Measurements from ENCODE around the gene KIAA1328. TPM values are rescaled to one million over a fixed set of nuclear protein-coding genes. Genes with fewer than 3 reads are reported as not detected.
A peak's percentile ranks its signal among the peaks of the same experiment; 100 is the strongest.
"Not testable (repeated sequence)": the region's sequence is repeated elsewhere in the genome, so short reads cannot be mapped to it uniquely, and the experiment has no call there.

Gene KIAA1328
- total and polyA plus RNA-seq, 4 experiments from 2014 or later: 6.9 to 15.7 (median 12.8) TPM

- H3K4me3 Mint-ChIP-seq: no peak overlapping the region
- H3K27ac ChIP-seq (ENCODE audit: low read depth, low read length): no peak overlapping the region
- H3K36me3 Mint-ChIP-seq: peaks cover 43 to 56% of the 10 kb centered on the region in 2 donors
- no peak overlapping the region for H3K4me3 ChIP-seq (ENCODE audit: low read length in 2 of 2)
- H3K27me3 ChIP-seq (ENCODE audit: insufficient read depth, low read length): no peaks in the 10 kb centered on the region
- intact Hi-C loops (cut with micrococcal nuclease): no loop called here
- DNase-seq: no peak
- peaks cover 0 to 3% (median 0%) of the 10 kb centered on the region in 4 donors for H3K4me1 Mint-ChIP-seq
- H3K9me3 Mint-ChIP-seq: peaks cover 0 to 18% (median 8%) of the 10 kb centered on the region in 8 donors
- no peaks in the 10 kb centered on the region for H3K27me3 Mint-ChIP-seq
- no peaks in the 10 kb centered on the region for H3K4me1 ChIP-seq (ENCODE audit: insufficient read depth, low read length)
- POLR2A ChIA-PET (ENCODE audit: partially characterized antibody): no interaction called here
- CTCF ChIA-PET (ENCODE audit: partially characterized antibody): no interaction called here
- H3K27ac Mint-ChIP-seq: no peak overlapping the region
- no peaks in the 10 kb centered on the region for H3K36me3 ChIP-seq (ENCODE audit: insufficient read depth, low read length)
- H3K9me3 ChIP-seq (ENCODE audit: control insufficient read depth in 1 of 2, low read length in 2 of 2): no peaks in the 10 kb centered on the region
These were observed 42.9 kb downstream of the KIAA1328 start for GRCh38 chr18:36871801-36872200.

GRCh38 chr18:36872329-36872728, 43.4 kb downstream of the KIAA1328 start:
- no peaks in the 10 kb centered on the region for H3K36me3 ChIP-seq (ENCODE audit: insufficient read depth, low read length)
- Mint-ChIP-seq H3K36me3 (peaks cover 46 to 58% of the 10 kb centered on the region in 2 donors), H3K27ac (no peak overlapping the region), H3K9me3 (peaks cover 0 to 18% (median 8%) of the 10 kb centered on the region in 8 donors), H3K4me3 (no peak overlapping the region), H3K4me1 (peaks cover 0 to 3% (median 0%) of the 10 kb centered on the region in 4 donors), H3K27me3 (no peaks in the 10 kb centered on the region)
- H3K27me3 ChIP-seq (ENCODE audit: insufficient read depth, low read length): no peaks in the 10 kb centered on the region
- CTCF ChIA-PET (ENCODE audit: partially characterized antibody): no interaction called here
- H3K9me3 ChIP-seq (ENCODE audit: control insufficient read depth in 1 of 2, low read length in 2 of 2): no peaks in the 10 kb centered on the region
- H3K4me3 ChIP-seq (ENCODE audit: low read length in 2 of 2): no peak overlapping the region
- H3K27ac ChIP-seq (ENCODE audit: low read depth, low read length): no peak overlapping the region
- intact Hi-C loops (cut with micrococcal nuclease): no loop called here
- H3K4me1 ChIP-seq (ENCODE audit: insufficient read depth, low read length): no peaks in the 10 kb centered on the region
- POLR2A ChIA-PET (ENCODE audit: partially characterized antibody): no interaction called here
- no peak for DNase-seq

GRCh38 chr18:36873826-36874225, 44.9 kb downstream of the KIAA1328 start:
- POLR2A ChIA-PET (ENCODE audit: partially characterized antibody); H3K27me3 ChIP-seq (ENCODE audit: insufficient read depth, low read length); H3K27ac Mint-ChIP-seq; H3K4me1 ChIP-seq (ENCODE audit: insufficient read depth, low read length); DNase-seq; CTCF ChIA-PET (ENCODE audit: partially characterized antibody); H3K36me3 ChIP-seq (ENCODE audit: insufficient read depth, low read length); H3K27ac ChIP-seq (ENCODE audit: low read depth, low read length); H3K4me3 Mint-ChIP-seq; H3K4me1 Mint-ChIP-seq; H3K9me3 ChIP-seq (ENCODE audit: control insufficient read depth in 1 of 2, low read length in 2 of 2); H3K4me3 ChIP-seq (ENCODE audit: low read length in 2 of 2); H3K27me3 Mint-ChIP-seq; intact Hi-C loops (cut with micrococcal nuclease): not testable (repeated sequence)
- peaks cover 0 to 24% (median 11%) of the 10 kb centered on the region in 8 donors for H3K9me3 Mint-ChIP-seq
- peaks cover 52 to 69% of the 10 kb centered on the region in 2 donors for H3K36me3 Mint-ChIP-seq

- Mint-ChIP-seq H3K9me3 (peaks cover 0 to 14% (median 6%) of the 10 kb centered on the region in 8 donors), H3K36me3 (peaks cover 40 to 54% of the 10 kb centered on the region in 2 donors)
- POLR2A ChIA-PET (ENCODE audit: partially characterized antibody); CTCF ChIA-PET (ENCODE audit: partially characterized antibody); H3K27ac Mint-ChIP-seq; H3K4me1 Mint-ChIP-seq; H3K4me3 ChIP-seq (ENCODE audit: low read length in 2 of 2); H3K27me3 Mint-ChIP-seq; H3K4me1 ChIP-seq (ENCODE audit: insufficient read depth, low read length); DNase-seq; H3K27ac ChIP-seq (ENCODE audit: low read depth, low read length); H3K27me3 ChIP-seq (ENCODE audit: insufficient read depth, low read length); H3K4me3 Mint-ChIP-seq; H3K36me3 ChIP-seq (ENCODE audit: insufficient read depth, low read length); intact Hi-C loops (cut with micrococcal nuclease); H3K9me3 ChIP-seq (ENCODE audit: control insufficient read depth in 1 of 2, low read length in 2 of 2): not testable (repeated sequence)
These were observed 50.9 kb downstream of the KIAA1328 start for GRCh38 chr18:36879796-36880195.

GRCh38 chr18:36885981-36886380, 57.1 kb downstream of the KIAA1328 start:
- CTCF ChIA-PET (ENCODE audit: partially characterized antibody): no interaction called here

GRCh38 chr18:36887114-36887513, 58.2 kb downstream of the KIAA1328 start:
- Mint-ChIP-seq H3K27me3 (no peaks in the 10 kb centered on the region), H3K9me3 (no peaks in the 10 kb centered on the region), H3K36me3 (peaks cover 10 to 32% of the 10 kb centered on the region in 2 donors), H3K27ac (no peak overlapping the region), H3K4me1 (peaks cover 4 to 6% (median 4%) of the 10 kb centered on the region in 4 donors), H3K4me3 (no peak overlapping the region)
- Histone ChIP-seq H3K4me3 (ENCODE audit: low read length in 2 of 2) (no peak overlapping the region), H3K9me3 (ENCODE audit: control insufficient read depth in 1 of 2, low read length in 2 of 2) (no peaks in the 10 kb centered on the region), H3K36me3 (ENCODE audit: insufficient read depth, low read length) (no peaks in the 10 kb centered on the region), H3K4me1 (ENCODE audit: insufficient read depth, low read length) (no peaks in the 10 kb centered on the region), H3K27me3 (ENCODE audit: insufficient read depth, low read length) (no peaks in the 10 kb centered on the region), H3K27ac (ENCODE audit: low read depth, low read length) (no peak overlapping the region)
- DNase-seq: no peak
- intact Hi-C loops (cut with micrococcal nuclease): no loop called here
- ChIA-PET CTCF (ENCODE audit: partially characterized antibody) (no interaction called here), POLR2A (ENCODE audit: partially characterized antibody) (no interaction called here)

More at GRCh38 chr18:36885981-36886380, 57.1 kb downstream of the KIAA1328 start:
- H3K4me3 ChIP-seq (ENCODE audit: low read length in 2 of 2): no peak overlapping the region
- Mint-ChIP-seq H3K27ac (no peak overlapping the region), H3K9me3 (no peaks in the 10 kb centered on the region), H3K36me3 (peaks cover 10 to 33% of the 10 kb centered on the region in 2 donors), H3K4me1 (peaks cover 4 to 6% (median 5%) of the 10 kb centered on the region in 4 donors), H3K27me3 (no peaks in the 10 kb centered on the region), H3K4me3 (no peak overlapping the region)
- intact Hi-C loops (cut with micrococcal nuclease): no loop called here
- no peaks in the 10 kb centered on the region for H3K4me1 ChIP-seq (ENCODE audit: insufficient read depth, low read length)
- H3K27ac ChIP-seq (ENCODE audit: low read depth, low read length): no peak overlapping the region
- POLR2A ChIA-PET (ENCODE audit: partially characterized antibody): no interaction called here
- H3K27me3 ChIP-seq (ENCODE audit: insufficient read depth, low read length): no peaks in the 10 kb centered on the region
- no peaks in the 10 kb centered on the region for H3K9me3 ChIP-seq (ENCODE audit: control insufficient read depth in 1 of 2, low read length in 2 of 2)
- no peak for DNase-seq
- no peaks in the 10 kb centered on the region for H3K36me3 ChIP-seq (ENCODE audit: insufficient read depth, low read length)

GRCh38 chr18:36887864-36888263, 58.9 kb downstream of the KIAA1328 start:
- ChIA-PET POLR2A (ENCODE audit: partially characterized antibody) (no interaction called here), CTCF (ENCODE audit: partially characterized antibody) (no interaction called here)
- no peak for DNase-seq
- no peak overlapping the region for H3K4me3 ChIP-seq (ENCODE audit: low read length in 2 of 2)
- no peaks in the 10 kb centered on the region for H3K4me1 ChIP-seq (ENCODE audit: insufficient read depth, low read length)
- peaks cover 4 to 6% (median 4%) of the 10 kb centered on the region in 4 donors for H3K4me1 Mint-ChIP-seq
- no peaks in the 10 kb centered on the region for H3K9me3 Mint-ChIP-seq
- no peaks in the 10 kb centered on the region for H3K9me3 ChIP-seq (ENCODE audit: control insufficient read depth in 1 of 2, low read length in 2 of 2)
- no peak overlapping the region for H3K4me3 Mint-ChIP-seq
- intact Hi-C loops (cut with micrococcal nuclease): no loop called here
- H3K27ac Mint-ChIP-seq: peak overlapping the region in 1 of 7 donors; percentile 25
- no peaks in the 10 kb centered on the region for H3K27me3 Mint-ChIP-seq
- H3K27me3 ChIP-seq (ENCODE audit: insufficient read depth, low read length): no peaks in the 10 kb centered on the region
- H3K36me3 ChIP-seq (ENCODE audit: insufficient read depth, low read length): no peaks in the 10 kb centered on the region
- H3K36me3 Mint-ChIP-seq: peaks cover 10 to 37% of the 10 kb centered on the region in 2 donors
- no peak overlapping the region for H3K27ac ChIP-seq (ENCODE audit: low read depth, low read length)

- Mint-ChIP-seq H3K27me3 (no peaks in the 10 kb centered on the region), H3K27ac (no peak overlapping the region), H3K4me1 (peaks cover 4 to 6% (median 4%) of the 10 kb centered on the region in 4 donors), H3K9me3 (no peaks in the 10 kb centered on the region), H3K4me3 (no peak overlapping the region), H3K36me3 (peaks cover 14 to 37% of the 10 kb centered on the region in 2 donors)
- H3K4me3 ChIP-seq (ENCODE audit: low read length in 2 of 2): no peak overlapping the region
- H3K36me3 ChIP-seq (ENCODE audit: insufficient read depth, low read length): no peaks in the 10 kb centered on the region
- H3K27ac ChIP-seq (ENCODE audit: low read depth, low read length): no peak overlapping the region
- intact Hi-C loops (cut with micrococcal nuclease): no loop called here
- no peaks in the 10 kb centered on the region for H3K27me3 ChIP-seq (ENCODE audit: insufficient read depth, low read length)
- CTCF ChIA-PET (ENCODE audit: partially characterized antibody): no interaction called here
- POLR2A ChIA-PET (ENCODE audit: partially characterized antibody): no interaction called here
- no peaks in the 10 kb centered on the region for H3K9me3 ChIP-seq (ENCODE audit: control insufficient read depth in 1 of 2, low read length in 2 of 2)
- DNase-seq: no peak
- H3K4me1 ChIP-seq (ENCODE audit: insufficient read depth, low read length): no peaks in the 10 kb centered on the region
These were observed 59.9 kb downstream of the KIAA1328 start for GRCh38 chr18:36888778-36889177.
